A673 (cell line): ENCODE data around the gene HBS1L.

Experiments
- EZH2 ChIP-seq: fragments of 200-600 bp; sonication (generic); IDR thresholded peaks from 2 replicates; pipeline ENCODE4 v1.6.1; 2017; ENCODE audit warnings: borderline replicate concordance, low read depth, mild to moderate bottlenecking, mixed read lengths, antibody characterized with exemption, low read length; ENCODE audit not compliant: poor library complexity, severe bottlenecking
- TF ChIP-seq, protein P1 (sequence below): fragments of 300-800, 200-600 bp; sonication (generic); conservative IDR thresholded peaks from 2 replicates; pipeline ENCODE4 v1.5.1; 2017; ENCODE audit warnings: low read depth, mild to moderate bottlenecking, antibody characterized with exemption, low read length, moderate library complexity, mixed read lengths

DNA sequence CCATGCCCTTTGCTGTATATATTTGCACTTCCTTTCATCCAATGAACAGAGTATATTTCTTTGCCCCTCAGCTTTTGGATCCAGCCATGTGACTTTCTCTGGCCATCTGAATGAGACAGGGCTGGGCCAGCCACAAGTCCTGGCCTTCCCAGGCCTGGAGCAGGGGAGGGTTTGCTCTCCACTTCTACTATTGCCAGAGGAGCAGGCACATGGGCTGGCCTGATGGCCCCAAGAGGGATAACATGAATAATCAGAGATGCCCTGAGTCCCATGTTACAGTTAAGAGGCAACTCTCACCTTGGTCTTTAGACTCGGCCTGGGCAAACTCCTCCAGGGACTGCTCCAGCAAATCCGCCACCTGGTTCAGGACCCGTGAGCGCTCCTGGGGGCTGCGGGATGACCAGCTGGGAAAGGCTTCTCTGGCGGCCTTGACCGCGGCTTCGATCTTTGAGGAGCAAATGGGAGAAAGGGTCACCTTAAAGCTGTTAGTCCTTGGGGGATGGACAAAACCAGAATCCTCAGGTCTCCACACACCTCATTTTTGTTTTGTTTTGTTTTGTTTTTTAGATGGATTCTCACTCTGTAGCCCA lies 111.0 kb downstream of the HBS1L start:
- TF ChIP-seq, protein P1, sequence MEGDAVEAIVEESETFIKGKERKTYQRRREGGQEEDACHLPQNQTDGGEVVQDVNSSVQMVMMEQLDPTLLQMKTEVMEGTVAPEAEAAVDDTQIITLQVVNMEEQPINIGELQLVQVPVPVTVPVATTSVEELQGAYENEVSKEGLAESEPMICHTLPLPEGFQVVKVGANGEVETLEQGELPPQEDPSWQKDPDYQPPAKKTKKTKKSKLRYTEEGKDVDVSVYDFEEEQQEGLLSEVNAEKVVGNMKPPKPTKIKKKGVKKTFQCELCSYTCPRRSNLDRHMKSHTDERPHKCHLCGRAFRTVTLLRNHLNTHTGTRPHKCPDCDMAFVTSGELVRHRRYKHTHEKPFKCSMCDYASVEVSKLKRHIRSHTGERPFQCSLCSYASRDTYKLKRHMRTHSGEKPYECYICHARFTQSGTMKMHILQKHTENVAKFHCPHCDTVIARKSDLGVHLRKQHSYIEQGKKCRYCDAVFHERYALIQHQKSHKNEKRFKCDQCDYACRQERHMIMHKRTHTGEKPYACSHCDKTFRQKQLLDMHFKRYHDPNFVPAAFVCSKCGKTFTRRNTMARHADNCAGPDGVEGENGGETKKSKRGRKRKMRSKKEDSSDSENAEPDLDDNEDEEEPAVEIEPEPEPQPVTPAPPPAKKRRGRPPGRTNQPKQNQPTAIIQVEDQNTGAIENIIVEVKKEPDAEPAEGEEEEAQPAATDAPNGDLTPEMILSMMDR = no peak
- TF ChIP-seq EZH2 = no peak
